H9 (cell line): ENCODE measurements around the gene CDK2. TPM values are rescaled to one million over a fixed set of nuclear protein-coding genes. Genes with fewer than 3 reads are reported as not detected.

Experiments used
- DNase-seq: peaks from one replicate; pipeline ENCODE4 v3.0.0-alpha.2; 2017
- H2AFZ ChIP-seq: one replicate; pipeline ENCODE4 v1.6.1; 2013; ENCODE audit warnings: mild to moderate bottlenecking, low read length, control low read depth, moderate library complexity
- H2AK5ac ChIP-seq: 2 replicates; pipeline ENCODE4 v1.6.1; 2013; ENCODE audit warnings: low read length, control low read depth, mixed read lengths; ENCODE audit not compliant: insufficient read length
- H2BK120ac ChIP-seq: one replicate; pipeline ENCODE4 v1.6.1; 2013; ENCODE audit warnings: low read depth, mild to moderate bottlenecking, low read length, control low read depth, inconsistent platforms; ENCODE audit not compliant: poor library complexity, severe bottlenecking
- H2BK12ac ChIP-seq: 2 replicates; pipeline ENCODE4 v1.6.1; 2013; ENCODE audit warnings: low read length, control low read depth, mixed read lengths, low read depth; ENCODE audit not compliant: insufficient read length
- H2BK15ac ChIP-seq: 2 replicates; pipeline ENCODE4 v1.6.1; 2013; ENCODE audit warnings: low read depth, low read length, control low read depth
- H2BK20ac ChIP-seq: one replicate; pipeline ENCODE4 v1.6.1; 2013; ENCODE audit warnings: low read depth, mild to moderate bottlenecking, low read length, control low read depth, inconsistent platforms; ENCODE audit not compliant: poor library complexity, severe bottlenecking
- H2BK5ac ChIP-seq: 2 replicates; pipeline ENCODE4 v1.6.1; 2013; ENCODE audit warnings: low read length, control low read depth, mixed read lengths; ENCODE audit not compliant: insufficient read length
- H3K14ac ChIP-seq: 2 replicates; pipeline ENCODE4 v1.6.1; 2013; ENCODE audit warnings: low read length, control low read depth; ENCODE audit not compliant: insufficient read depth
- H3K18ac ChIP-seq: 2 replicates; pipeline ENCODE4 v1.6.1; 2013; ENCODE audit warnings: low read depth, mild to moderate bottlenecking, mixed read lengths, low read length, control low read depth; ENCODE audit not compliant: insufficient read length
- H3K23ac ChIP-seq: 2 replicates; pipeline ENCODE4 v1.6.1; 2013; ENCODE audit warnings: low read length, control low read depth, mixed read lengths, low read depth; ENCODE audit not compliant: insufficient read length
- H3K23me2 ChIP-seq: 2 replicates; pipeline ENCODE4 v1.6.1; 2013; ENCODE audit warnings: low read depth, mild to moderate bottlenecking, mixed read lengths, low read length, control low read depth; ENCODE audit not compliant: insufficient read length, poor library complexity, severe bottlenecking
- H3K27ac ChIP-seq: 2 replicates; pipeline ENCODE4 v1.5.1; 2013; ENCODE audit warnings: low read length, control low read depth, mixed read lengths, low read depth; ENCODE audit not compliant: insufficient read length
- H3K27me3 ChIP-seq: 2 replicates; pipeline ENCODE4 v1.6.1; 2013; ENCODE audit warnings: low read length, control low read depth, inconsistent platforms; ENCODE audit not compliant: insufficient read depth
- H3K4ac ChIP-seq: 2 replicates; pipeline ENCODE4 v1.6.1; 2013; ENCODE audit warnings: low read depth, mild to moderate bottlenecking, control low read depth, inconsistent platforms, low read length, moderate library complexity
- H3K4me1 ChIP-seq: 2 replicates; pipeline ENCODE4 v1.6.1; 2013; ENCODE audit warnings: low read length, control low read depth, inconsistent platforms; ENCODE audit not compliant: insufficient read depth
- H3K4me2 ChIP-seq: 2 replicates; pipeline ENCODE4 v1.6.1; 2013; ENCODE audit warnings: low read length, control low read depth, mixed read lengths; ENCODE audit not compliant: insufficient read length, insufficient read depth
- H3K56ac ChIP-seq: 2 replicates; pipeline ENCODE4 v1.6.1; 2013; ENCODE audit warnings: low read depth, mild to moderate bottlenecking, mixed read lengths, low read length, control low read depth; ENCODE audit not compliant: insufficient read length
- H3K79me1 ChIP-seq: 2 replicates; pipeline ENCODE4 v1.6.1; 2013; ENCODE audit warnings: low read depth, mild to moderate bottlenecking, moderate library complexity, low read length, control low read depth, inconsistent platforms; ENCODE audit not compliant: insufficient read depth, poor library complexity, severe bottlenecking
- H3K79me2 ChIP-seq: 2 replicates; pipeline ENCODE4 v1.6.1; 2013; ENCODE audit warnings: low read length, control low read depth, inconsistent platforms; ENCODE audit not compliant: insufficient read depth
- H3K9ac ChIP-seq: 2 replicates; pipeline ENCODE4 v1.6.1; 2013; ENCODE audit warnings: low read length, control low read depth, mixed read lengths; ENCODE audit not compliant: insufficient read length; ENCODE audit errors: extremely low read depth
- H3K9me3 ChIP-seq: one replicate; pipeline ENCODE4 v1.6.1; 2013; ENCODE audit warnings: low read depth, low read length, inconsistent platforms; ENCODE audit not compliant: control insufficient read depth
- H3T11ph ChIP-seq: one replicate; pipeline ENCODE4 v1.6.1; 2013; ENCODE audit warnings: mild to moderate bottlenecking, low read length, control low read depth, inconsistent platforms
- H4K20me1 ChIP-seq: one replicate; pipeline ENCODE4 v1.6.1; 2013; ENCODE audit not compliant: control insufficient read depth, insufficient read length, insufficient read depth
- H4K5ac ChIP-seq: 2 replicates; pipeline ENCODE4 v1.6.1; 2013; ENCODE audit warnings: low read depth, mild to moderate bottlenecking, mixed read lengths, low read length, control low read depth; ENCODE audit not compliant: insufficient read length
- H4K8ac ChIP-seq: replicated peaks from 2 replicates; pipeline ENCODE4 v1.6.1; 2013; ENCODE audit warnings: low read length, control low read depth, mixed read lengths, low read depth; ENCODE audit not compliant: insufficient read length
- H4K91ac ChIP-seq: 2 replicates; pipeline ENCODE4 v1.6.1; 2013; ENCODE audit warnings: low read depth, mild to moderate bottlenecking, moderate library complexity, mixed read lengths, low read length, control low read depth; ENCODE audit not compliant: insufficient read length
- H3K27ac Mint-ChIP-seq, 3 experiments: 2 replicates in 2 of 3; 3 replicates in 1 of 3; pipeline ENCODE4 v1.8.0; 2020 to 2021; ENCODE audit warnings: mixed read lengths in 3 of 3, mild to moderate bottlenecking in 1 of 3, moderate library complexity in 1 of 3
- H3K27me3 Mint-ChIP-seq: 2 replicates; pipeline ENCODE4 v1.8.0; 2021; ENCODE audit warnings: low read depth, mild to moderate bottlenecking, moderate library complexity, mixed read lengths
- H3K36me3 Mint-ChIP-seq, 3 experiments: 2 replicates in 2 of 3; 3 replicates in 1 of 3; pipeline ENCODE4 v1.8.0; 2020 to 2021; ENCODE audit warnings: low read depth in 3 of 3, mixed read lengths in 3 of 3; ENCODE audit not compliant: insufficient read depth in 1 of 3
- H3K4me1 Mint-ChIP-seq, 2 experiments: 2 replicates each; pipeline ENCODE4 v1.8.0; 2020; ENCODE audit warnings: mixed read lengths in 2 of 2
- H3K4me3 Mint-ChIP-seq, 2 experiments: 2 replicates in 1 of 2; 3 replicates in 1 of 2; pipeline ENCODE4 v1.8.0; 2020 to 2021; ENCODE audit warnings: mild to moderate bottlenecking in 2 of 2, mixed read lengths in 2 of 2, moderate library complexity in 1 of 2
- H3K9me3 Mint-ChIP-seq, 2 experiments: 2 replicates in 1 of 2; 3 replicates in 1 of 2; pipeline ENCODE4 v1.8.0; 2020; ENCODE audit warnings: mild to moderate bottlenecking in 2 of 2, mixed read lengths in 2 of 2, moderate library complexity in 1 of 2
- CTCF ChIP-seq: fragments of 200-600 bp; sonication (generic); conservative IDR thresholded peaks from 3 replicates; pipeline ENCODE4 v1.8.0; 2021; ENCODE audit warnings: antibody characterized with exemption, mild to moderate bottlenecking
- WGBS: extraction: QIAGEN DNeasy Blood & Tissue Kit; methylation state at CpG from one replicate; pipeline ENCODE4 v1.1.7; 2013; ENCODE audit warnings: missing lambda C conversion rate, low lambda C conversion rate, mixed read lengths; ENCODE audit not compliant: insufficient read length; ENCODE audit errors: extremely low coverage; 5-methylcytosine and 5-hydroxymethylcytosine counted together
- total RNA-seq: library from RNA; stranded (reverse); gene quantifications from 2 replicates; pipeline ENCODE4 v1.2.1, GENCODE V29; 2021

The CDK2 gene
- total RNA-seq, 1 experiment from 2014 or later: 60.8 TPM

- H3K27me3 Mint-ChIP-seq: no peaks in the 10 kb centered on the region
- H4K20me1 ChIP-seq: no peaks in the 10 kb centered on the region
- no peak overlapping the region for H3K9ac ChIP-seq
- H2BK15ac ChIP-seq: no peak overlapping the region
- no peak overlapping the region for H4K91ac ChIP-seq
- H3K27ac Mint-ChIP-seq: peak overlapping the region in 1 of 3 experiments; percentile 83; a peak in 1 of 7 replicates
- no peaks in the 10 kb centered on the region; a peak in 1 of 4 replicates for H3K4me1 Mint-ChIP-seq
- H3K4me2 ChIP-seq: no peak overlapping the region
- H3K23me2 ChIP-seq: no peaks in the 10 kb centered on the region
- no peak for TF ChIP-seq CTCF
- H3K9me3 ChIP-seq: no peaks in the 10 kb centered on the region
- no peak overlapping the region for H3T11ph ChIP-seq
- H2BK12ac ChIP-seq: no peak overlapping the region
- no peak overlapping the region for H3K56ac ChIP-seq
- H3K4me3 Mint-ChIP-seq: no peak overlapping the region; a peak in 1 of 5 replicates
- H3K36me3 Mint-ChIP-seq: peaks cover 4 to 44% (median 23%) of the 10 kb centered on the region in 3 experiments; a peak in 6 of 7 replicates
- no peaks in the 10 kb centered on the region for H3K79me2 ChIP-seq
- H2BK5ac ChIP-seq: no peak overlapping the region
- no peak for DNase-seq
- no peak overlapping the region for H4K5ac ChIP-seq
- H3K79me1 ChIP-seq: no peaks in the 10 kb centered on the region
- H3K9me3 Mint-ChIP-seq: no peaks in the 10 kb centered on the region
- H2AFZ ChIP-seq: no peak overlapping the region
- no peak overlapping the region for H3K23ac ChIP-seq
- no peaks in the 10 kb centered on the region for H3K4me1 ChIP-seq
- H2BK120ac ChIP-seq: no peak overlapping the region
- WGBS: no CpG with 5 or more reads among the region's 5 CpGs
- no peak overlapping the region for H2AK5ac ChIP-seq
- no peak overlapping the region for H4K8ac ChIP-seq
- H3K27me3 ChIP-seq: no peaks in the 10 kb centered on the region
- H2BK20ac ChIP-seq: no peak overlapping the region
- no peak overlapping the region for H3K27ac ChIP-seq
- no peak overlapping the region for H3K14ac ChIP-seq
- H3K4ac ChIP-seq: no peak overlapping the region
- no peak overlapping the region for H3K18ac ChIP-seq
Observed at GRCh38 chr12:55957106-55957859, 9.3 kb upstream of the CDK2 start.
